ENCODE data around the gene FLNB. TPM values are rescaled to one million over a fixed set of nuclear protein-coding genes. Genes with fewer than 3 reads are reported as not detected.
A peak's percentile ranks its signal among the peaks of the same experiment; 100 is the strongest.

FLNB gene
- total RNA-seq, 1 experiment from 2014 or later = 315 TPM

DNA sequence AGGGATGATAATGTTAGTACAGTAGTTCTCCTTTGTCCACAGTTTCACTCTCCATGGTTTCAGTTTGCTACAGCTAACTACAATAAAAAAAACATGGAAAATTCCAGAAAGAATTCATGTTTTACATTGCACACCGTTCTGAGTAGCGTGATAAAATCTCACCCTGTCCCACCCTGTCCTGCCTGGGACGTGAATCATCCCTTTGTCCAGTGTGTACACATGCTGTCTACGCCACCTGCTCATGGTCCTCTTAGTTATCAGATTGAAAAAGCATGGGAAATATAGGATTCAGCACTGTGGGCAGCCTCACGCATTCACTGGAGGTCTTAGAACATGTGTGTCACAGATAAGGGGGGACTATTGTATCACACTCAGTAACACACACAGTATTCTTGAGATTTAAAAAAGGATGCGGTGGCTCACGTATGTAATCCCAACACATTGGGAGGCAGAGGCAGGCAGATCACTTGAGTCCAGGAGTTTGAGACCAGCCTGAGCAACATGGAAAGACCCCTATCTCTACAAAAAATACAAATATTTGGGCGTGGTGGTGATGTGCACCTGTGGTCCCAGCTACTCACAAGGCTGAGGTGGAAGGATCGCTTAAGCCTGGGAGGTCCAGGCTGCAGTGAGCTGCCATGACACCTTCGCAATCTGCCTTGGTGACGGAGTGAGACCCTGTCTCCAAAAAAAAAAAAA, 8.7 kb upstream of the FLNB start:
- no peak overlapping the region for H3K4me3 ChIP-seq (ENCODE audit: low read depth, low read length)
- DNase-seq = peak; percentile 58 to 80
- H3K36me3 ChIP-seq (ENCODE audit: control insufficient read depth, insufficient read depth, low read length) = no peaks in the 10 kb centered on the region; the same call in 1 of the 2 replicates
- H3K4me1 Mint-ChIP-seq (ENCODE audit: low read depth, unreplicated experiment) = peaks cover 29% of the 10 kb centered on the region
- peak overlapping the region; percentile 96 for H3K27ac Mint-ChIP-seq (ENCODE audit: unreplicated experiment)
- no peaks in the 10 kb centered on the region for H3K27me3 ChIP-seq (replicated peaks; ENCODE audit: control insufficient read depth, insufficient read depth, low read length)
- H3K36me3 Mint-ChIP-seq (ENCODE audit: insufficient read depth, unreplicated experiment) = peaks cover 6% of the 10 kb centered on the region
- H3K4me1 ChIP-seq = peaks cover 75% of the 10 kb centered on the region
- no peaks in the 10 kb centered on the region for H3K27me3 Mint-ChIP-seq (ENCODE audit: insufficient read depth, unreplicated experiment)
- CTCF ChIA-PET = interaction anchor here (0.7 to 1.8 kb wide), 2 partner anchors 8 to 192 kb away, joined by 5 to 6 read pairs; no protein-coding TSS in a partner anchor
- no peaks in the 10 kb centered on the region for H3K9me3 Mint-ChIP-seq (ENCODE audit: unreplicated experiment)
- TF ChIP-seq, protein P1, sequence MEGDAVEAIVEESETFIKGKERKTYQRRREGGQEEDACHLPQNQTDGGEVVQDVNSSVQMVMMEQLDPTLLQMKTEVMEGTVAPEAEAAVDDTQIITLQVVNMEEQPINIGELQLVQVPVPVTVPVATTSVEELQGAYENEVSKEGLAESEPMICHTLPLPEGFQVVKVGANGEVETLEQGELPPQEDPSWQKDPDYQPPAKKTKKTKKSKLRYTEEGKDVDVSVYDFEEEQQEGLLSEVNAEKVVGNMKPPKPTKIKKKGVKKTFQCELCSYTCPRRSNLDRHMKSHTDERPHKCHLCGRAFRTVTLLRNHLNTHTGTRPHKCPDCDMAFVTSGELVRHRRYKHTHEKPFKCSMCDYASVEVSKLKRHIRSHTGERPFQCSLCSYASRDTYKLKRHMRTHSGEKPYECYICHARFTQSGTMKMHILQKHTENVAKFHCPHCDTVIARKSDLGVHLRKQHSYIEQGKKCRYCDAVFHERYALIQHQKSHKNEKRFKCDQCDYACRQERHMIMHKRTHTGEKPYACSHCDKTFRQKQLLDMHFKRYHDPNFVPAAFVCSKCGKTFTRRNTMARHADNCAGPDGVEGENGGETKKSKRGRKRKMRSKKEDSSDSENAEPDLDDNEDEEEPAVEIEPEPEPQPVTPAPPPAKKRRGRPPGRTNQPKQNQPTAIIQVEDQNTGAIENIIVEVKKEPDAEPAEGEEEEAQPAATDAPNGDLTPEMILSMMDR (IDR thresholded peaks at IDR 0.05; ENCODE audit: insufficient read depth in 1 of 2, low read depth in 1 of 2, low read length in 1 of 2, severe bottlenecking in 1 of 2, unreplicated experiment in 1 of 2) = no peak
- POLR2A ChIA-PET = no interaction called here
- peak overlapping the region; percentile 70 for H3K4me3 Mint-ChIP-seq (ENCODE audit: unreplicated experiment)
- no peaks in the 10 kb centered on the region for H3K9me3 ChIP-seq
- no TSS peak for BruUV-seq (replicated peaks)
- intact Hi-C loops (cut with micrococcal nuclease; ENCODE audit: unreplicated experiment) = loop anchor here (1.0 to 2.0 kb wide), 2 partner anchors 7 to 37 kb away; no protein-coding TSS in a partner anchor

DNA sequence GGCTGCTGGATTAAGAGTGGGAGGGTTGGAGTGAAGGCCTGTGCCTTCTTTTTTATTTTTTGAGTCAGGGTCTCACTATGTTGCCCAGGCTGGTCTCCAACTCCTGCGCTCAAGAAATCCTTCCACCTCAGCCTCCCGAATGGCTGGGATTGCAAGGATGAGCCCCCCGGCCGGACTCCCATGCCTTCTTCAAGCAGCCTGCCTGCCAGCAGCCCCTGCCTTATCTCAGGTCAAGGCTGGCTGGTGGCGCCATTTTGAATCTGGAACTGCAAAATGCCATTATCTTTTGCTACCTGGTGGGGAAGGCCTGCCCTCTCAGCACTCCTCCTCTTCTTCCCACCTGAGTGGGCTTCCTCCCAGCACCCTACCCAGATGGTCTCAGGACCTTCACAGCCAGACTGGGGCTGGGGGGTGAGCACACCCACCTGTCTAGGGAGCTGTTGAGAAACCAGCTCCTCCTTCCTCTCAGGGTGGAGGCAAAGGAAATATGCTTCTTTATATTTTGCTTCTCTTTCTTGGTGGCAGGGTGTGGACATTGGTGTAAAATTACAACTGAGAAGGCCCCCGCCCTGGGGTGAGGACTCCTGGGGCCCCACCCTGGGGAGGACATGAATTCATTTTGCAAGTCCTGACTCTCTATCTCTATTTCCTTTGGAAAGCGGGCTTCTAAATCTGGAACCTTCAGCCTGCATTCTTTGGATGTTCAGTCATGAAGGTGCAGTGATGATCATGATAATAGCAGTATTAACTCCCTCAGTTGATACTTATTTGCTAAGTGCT, 7.7 kb upstream of the FLNB start:
- no peak overlapping the region for H3K4me3 Mint-ChIP-seq (ENCODE audit: unreplicated experiment)
- Histone ChIP-seq H3K27me3 (replicated peaks; ENCODE audit: control insufficient read depth, insufficient read depth, low read length) (no peaks in the 10 kb centered on the region), H3K9me3 (no peaks in the 10 kb centered on the region), H3K4me3 (ENCODE audit: low read depth, low read length) (no peak overlapping the region), H3K36me3 (ENCODE audit: control insufficient read depth, insufficient read depth, low read length) (no peaks in the 10 kb centered on the region; the same call in 1 of the 2 replicates), H3K4me1 (peaks cover 77% of the 10 kb centered on the region)
- TF ChIP-seq, protein P1 (IDR thresholded peaks at IDR 0.05; ENCODE audit: insufficient read depth in 1 of 2, low read depth in 1 of 2, low read length in 1 of 2, severe bottlenecking in 1 of 2, unreplicated experiment in 1 of 2) = no peak
- H3K4me1 Mint-ChIP-seq (ENCODE audit: low read depth, unreplicated experiment) = peaks cover 31% of the 10 kb centered on the region
- peak overlapping the region; percentile 96 for H3K27ac Mint-ChIP-seq (ENCODE audit: unreplicated experiment)
- CTCF ChIA-PET = no interaction called here
- POLR2A ChIA-PET = no interaction called here
- no TSS peak for BruUV-seq (replicated peaks)
- intact Hi-C loops (cut with micrococcal nuclease; ENCODE audit: unreplicated experiment) = loop anchor here (1.0 kb wide), 1 partner anchor 8 kb away; no protein-coding TSS in a partner anchor
- no peaks in the 10 kb centered on the region for H3K27me3 Mint-ChIP-seq (ENCODE audit: insufficient read depth, unreplicated experiment)
- H3K9me3 Mint-ChIP-seq (ENCODE audit: unreplicated experiment) = no peaks in the 10 kb centered on the region
- DNase-seq = peak in 1 of 2 experiments; percentile 32
- H3K36me3 Mint-ChIP-seq (ENCODE audit: insufficient read depth, unreplicated experiment) = peaks cover 6% of the 10 kb centered on the region

DNA sequence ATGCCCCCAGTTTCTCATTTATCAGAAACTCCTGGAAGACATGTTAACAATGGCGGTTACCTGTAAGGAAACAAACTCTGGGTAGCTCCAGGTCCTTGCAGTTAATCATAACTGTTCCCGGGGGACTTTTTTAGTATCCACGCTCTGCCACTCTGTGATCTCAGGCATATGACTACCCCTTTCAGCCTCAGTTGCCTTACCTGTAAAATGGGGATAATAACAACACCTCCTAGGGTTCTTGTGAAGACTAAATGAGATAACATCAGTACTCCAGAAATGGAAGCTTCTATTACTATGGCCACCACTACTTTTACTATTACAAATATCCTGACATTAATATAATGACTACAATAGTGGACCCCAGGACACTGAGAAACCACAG, 7.1 kb upstream of the FLNB start:
- DNase-seq = no peak
- peaks cover 36% of the 10 kb centered on the region for H3K4me1 Mint-ChIP-seq (ENCODE audit: low read depth, unreplicated experiment)
- no peaks in the 10 kb centered on the region for H3K27me3 Mint-ChIP-seq (ENCODE audit: insufficient read depth, unreplicated experiment)
- no peak overlapping the region for H3K4me3 Mint-ChIP-seq (ENCODE audit: unreplicated experiment)
- Histone ChIP-seq H3K9me3 (no peaks in the 10 kb centered on the region), H3K4me1 (peaks cover 82% of the 10 kb centered on the region), H3K4me3 (ENCODE audit: low read depth, low read length) (no peak overlapping the region), H3K27me3 (replicated peaks; ENCODE audit: control insufficient read depth, insufficient read depth, low read length) (no peaks in the 10 kb centered on the region), H3K36me3 (ENCODE audit: control insufficient read depth, insufficient read depth, low read length) (no peaks in the 10 kb centered on the region; the same call in 1 of the 2 replicates)
- H3K9me3 Mint-ChIP-seq (ENCODE audit: unreplicated experiment) = no peaks in the 10 kb centered on the region
- ChIA-PET CTCF (no interaction called here), POLR2A (no interaction called here)
- intact Hi-C loops (cut with micrococcal nuclease; ENCODE audit: unreplicated experiment) = no loop called here
- H3K27ac Mint-ChIP-seq (ENCODE audit: unreplicated experiment) = peak overlapping the region; percentile 96
- H3K36me3 Mint-ChIP-seq (ENCODE audit: insufficient read depth, unreplicated experiment) = peaks cover 6% of the 10 kb centered on the region
- no TSS peak for BruUV-seq (replicated peaks)
- TF ChIP-seq, protein P1 (IDR thresholded peaks at IDR 0.05; ENCODE audit: insufficient read depth in 1 of 2, low read depth in 1 of 2, low read length in 1 of 2, severe bottlenecking in 1 of 2, unreplicated experiment in 1 of 2) = no peak

Measured in Caco-2 (cell line).